ENCODE data around the gene SPEN.
"Not testable (repeated sequence)": the region's sequence is repeated elsewhere in the genome, so short reads cannot be mapped to it uniquely, and the experiment has no call there.

The SPEN gene

GRCh38 chr1:15962176-15962575 lies 114.7 kb downstream of the SPEN start:
- DNase-seq (ENCODE audit: low read depth, low spot score), result no peak

- no peak for DNase-seq (ENCODE audit: low read depth, low spot score)
Observed at GRCh38 chr1:15962671-15963362, 115.3 kb downstream of the SPEN start.

DNA sequence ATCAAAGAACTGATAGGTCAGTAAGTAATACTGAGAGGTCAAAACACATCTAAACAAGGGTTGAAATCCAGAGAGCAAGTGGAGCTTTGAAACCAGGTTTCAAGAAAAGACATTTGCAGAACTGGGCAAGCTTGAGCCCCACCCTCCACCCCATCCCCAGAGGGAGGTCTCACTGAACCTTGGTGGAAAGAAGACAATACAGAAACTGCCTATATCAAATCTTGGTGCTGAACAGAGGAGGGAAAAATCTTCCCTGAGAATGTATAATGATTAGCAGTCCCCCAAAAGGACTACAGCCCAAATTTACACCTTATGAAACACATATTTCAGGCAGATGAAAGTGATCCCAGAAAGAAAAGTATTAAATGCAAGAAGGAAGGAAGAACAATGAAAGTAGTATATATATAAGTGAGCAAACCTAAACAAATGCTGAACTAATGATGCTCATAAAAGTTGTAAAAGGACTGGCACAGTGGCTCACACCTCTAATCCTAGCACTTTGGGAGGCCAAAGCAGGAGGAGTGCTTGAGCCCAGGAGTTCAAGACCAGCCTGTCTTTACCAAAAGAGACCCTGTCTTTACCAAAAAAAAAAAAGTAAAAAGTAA lies 116.0 kb downstream of the SPEN start:
- DNase-seq (ENCODE audit: low read depth, low spot score), result no peak

- DNase-seq (ENCODE audit: low read depth, low spot score), result no peak
Observed at GRCh38 chr1:15963968-15964648, 116.6 kb downstream of the SPEN start.

DNA sequence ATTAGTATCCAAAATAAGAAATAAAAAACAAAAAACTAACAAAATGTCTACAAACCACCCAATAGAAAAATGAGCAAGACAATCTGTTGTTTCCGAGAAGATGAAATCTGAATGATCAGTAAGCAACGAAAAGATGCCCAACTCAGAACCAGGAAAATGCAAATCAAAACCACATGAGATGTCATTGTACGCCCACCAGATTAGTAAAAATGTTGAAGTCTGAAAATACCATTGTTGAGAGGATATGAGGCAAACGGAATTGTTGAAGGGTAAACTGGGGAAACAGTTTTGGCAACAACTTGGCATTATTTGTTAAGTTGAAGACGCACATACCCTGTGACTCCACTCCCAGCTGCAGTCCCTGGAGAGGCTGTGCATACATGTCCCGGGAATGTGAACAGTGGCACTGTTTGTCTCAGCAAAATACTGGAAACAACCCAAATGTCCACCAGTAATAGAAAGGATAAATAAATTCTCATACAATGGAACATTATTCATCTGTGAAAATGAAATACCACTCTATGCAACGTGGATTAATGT lies 117.8 kb downstream of the SPEN start:
- DNase-seq (ENCODE audit: low read depth, low spot score), result no peak

DNA sequence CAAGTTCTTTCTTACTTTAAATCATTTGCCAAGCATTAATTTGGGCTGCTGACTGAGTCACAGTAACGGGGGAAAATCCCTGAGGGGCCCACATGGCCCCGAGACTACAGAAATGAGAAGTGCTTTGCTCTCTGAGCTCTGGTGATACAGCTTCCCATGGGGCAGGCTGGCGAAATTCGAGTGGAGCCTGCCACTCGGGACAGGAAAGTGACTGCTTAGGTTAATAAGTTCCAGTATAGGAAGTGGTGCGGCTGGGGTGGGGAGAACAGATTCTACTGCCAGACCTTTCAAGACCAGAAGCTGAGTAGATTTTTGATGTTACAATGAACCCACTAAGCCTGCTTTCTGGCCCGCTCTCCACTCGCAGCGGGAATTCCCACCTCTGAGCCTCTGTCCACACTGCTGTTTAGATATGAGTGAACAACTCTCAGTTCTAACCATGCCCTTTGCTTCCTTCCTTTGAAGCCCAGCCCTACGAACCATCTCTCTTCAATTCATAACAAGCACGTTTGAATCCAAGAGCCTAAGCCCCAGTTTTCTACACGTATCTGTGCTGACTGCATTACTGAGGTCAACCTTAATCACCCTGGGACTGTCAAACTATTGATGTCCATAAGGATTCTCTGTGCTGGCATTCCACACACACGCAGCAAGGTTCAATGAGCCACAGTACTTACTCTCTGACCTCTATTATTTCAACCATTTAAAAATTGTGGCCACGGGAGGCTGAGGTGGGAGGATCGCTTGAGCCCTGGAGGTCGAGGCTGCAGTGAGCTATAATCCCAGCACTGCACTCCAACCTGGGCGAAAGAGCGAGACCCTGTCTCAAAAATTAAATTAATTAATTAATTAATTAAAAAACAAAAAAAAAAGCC lies 118.8 kb downstream of the SPEN start:
- peak; percentile 61 for DNase-seq (ENCODE audit: low read depth, low spot score)

DNA sequence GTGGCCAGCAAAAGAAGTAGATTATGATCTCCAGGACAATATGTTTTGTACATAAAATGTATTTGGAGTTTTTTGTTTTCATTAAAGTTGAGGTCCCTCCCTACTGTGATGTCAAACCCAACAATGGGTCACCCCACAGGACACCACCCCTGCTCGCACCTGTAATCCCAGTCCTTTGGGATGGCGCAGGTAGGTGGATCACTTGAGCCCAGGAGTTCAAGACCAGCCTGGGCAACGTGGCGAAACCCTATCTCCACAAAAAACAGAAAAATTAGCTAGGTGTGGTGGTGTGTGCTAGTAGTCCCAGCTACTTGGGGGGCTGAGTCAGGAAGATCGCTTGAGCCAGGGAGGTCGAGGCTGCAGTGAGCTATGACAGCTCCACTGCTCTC lies 119.4 kb downstream of the SPEN start:
- DNase-seq (ENCODE audit: low read depth, low spot score), result no peak

GRCh38 chr1:15968172-15968571 lies 120.7 kb downstream of the SPEN start:
- DNase-seq (ENCODE audit: low read depth, low spot score), result no peak

GRCh38 chr1:15969321-15969880 lies 121.9 kb downstream of the SPEN start:
- DNase-seq (ENCODE audit: low read depth, low spot score), result no peak

DNA sequence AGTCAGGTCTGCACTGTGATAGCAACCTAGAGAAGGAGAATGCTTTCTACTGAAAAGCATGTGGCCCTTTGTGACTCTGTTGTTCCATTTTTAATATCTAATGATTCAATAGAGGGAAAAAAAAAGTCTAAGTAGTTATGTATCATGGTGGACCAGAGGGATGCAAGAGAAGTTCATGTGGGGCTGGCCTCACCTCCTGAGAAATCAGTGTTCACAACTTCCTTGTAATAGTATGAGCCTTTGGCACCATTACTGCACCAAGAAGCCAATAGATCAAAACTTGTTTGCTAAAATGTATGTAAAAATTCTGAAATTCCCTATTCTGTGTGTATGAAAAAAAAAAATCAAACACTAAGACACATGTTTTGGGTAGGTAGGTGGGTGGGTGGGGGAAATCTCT lies 123.4 kb downstream of the SPEN start:
- no peak for DNase-seq (ENCODE audit: low read depth, low spot score)

DNA sequence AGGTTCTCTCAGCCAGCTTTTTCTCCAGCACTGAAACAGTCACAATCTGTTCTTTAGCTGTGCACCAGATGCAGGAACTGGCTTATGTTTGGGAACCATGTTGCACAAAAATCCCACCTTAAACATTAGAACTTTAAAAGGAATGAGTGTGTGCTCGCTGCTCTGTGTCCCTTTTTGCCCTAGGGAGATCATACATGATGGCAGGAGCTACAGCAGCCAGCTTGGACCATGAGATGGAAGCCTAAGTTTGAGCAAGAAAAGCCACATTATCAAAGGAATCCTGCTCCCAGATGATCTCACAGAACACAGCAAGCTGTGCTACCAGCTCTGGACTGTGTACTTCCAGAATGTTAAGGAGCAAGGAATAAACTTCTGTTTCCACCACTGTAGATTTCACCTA lies 124.9 kb downstream of the SPEN start:
- DNase-seq (ENCODE audit: low read depth, low spot score), result no peak

- DNase-seq (ENCODE audit: low read depth, low spot score), result no peak
Observed at GRCh38 chr1:15973772-15974171, 126.3 kb downstream of the SPEN start.

DNA sequence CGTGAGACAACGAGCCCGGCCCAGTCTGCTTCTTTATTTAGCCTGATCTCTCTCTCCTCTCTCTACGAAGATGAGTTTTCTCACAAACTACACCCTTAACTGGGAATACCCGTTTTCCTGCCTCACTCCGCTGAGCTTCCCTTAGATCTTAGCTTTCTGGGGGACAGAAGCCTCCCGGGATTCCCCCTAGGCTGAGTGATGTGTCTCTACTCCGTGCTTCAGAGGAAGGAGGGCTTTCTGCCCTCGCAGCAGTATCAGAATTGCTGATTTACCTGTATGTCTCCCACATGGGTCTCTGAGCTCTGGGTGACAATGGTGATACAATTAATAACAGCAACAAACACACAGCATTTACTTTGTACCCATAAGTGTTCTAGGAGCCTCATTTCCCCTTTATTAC lies 127.3 kb downstream of the SPEN start:
- no peak for DNase-seq (ENCODE audit: low read depth, low spot score)

DNA sequence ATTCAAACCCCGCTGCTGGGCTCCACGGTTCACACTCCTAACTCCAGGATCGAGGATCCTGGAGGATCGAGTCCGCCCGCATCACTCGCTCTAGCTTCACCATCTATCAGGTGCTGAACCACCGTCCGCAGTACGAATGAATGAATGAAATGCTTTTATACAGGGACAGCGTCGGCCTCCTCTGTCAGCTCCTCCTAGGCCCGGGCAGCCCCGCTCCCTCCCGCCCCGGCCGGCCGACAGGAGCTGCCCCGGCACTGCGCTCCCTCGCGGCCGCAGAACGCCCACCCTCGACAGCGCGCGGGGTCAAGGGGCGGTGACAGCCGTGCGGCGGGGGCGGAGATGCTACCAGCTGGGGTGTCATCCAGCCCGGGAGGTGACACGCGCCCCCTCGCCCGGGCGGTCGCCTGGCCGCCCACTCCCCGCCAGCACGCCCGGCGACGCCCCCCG lies 127.9 kb downstream of the SPEN start:
- peak; percentile 42 for DNase-seq (ENCODE audit: low read depth, low spot score)

DNA sequence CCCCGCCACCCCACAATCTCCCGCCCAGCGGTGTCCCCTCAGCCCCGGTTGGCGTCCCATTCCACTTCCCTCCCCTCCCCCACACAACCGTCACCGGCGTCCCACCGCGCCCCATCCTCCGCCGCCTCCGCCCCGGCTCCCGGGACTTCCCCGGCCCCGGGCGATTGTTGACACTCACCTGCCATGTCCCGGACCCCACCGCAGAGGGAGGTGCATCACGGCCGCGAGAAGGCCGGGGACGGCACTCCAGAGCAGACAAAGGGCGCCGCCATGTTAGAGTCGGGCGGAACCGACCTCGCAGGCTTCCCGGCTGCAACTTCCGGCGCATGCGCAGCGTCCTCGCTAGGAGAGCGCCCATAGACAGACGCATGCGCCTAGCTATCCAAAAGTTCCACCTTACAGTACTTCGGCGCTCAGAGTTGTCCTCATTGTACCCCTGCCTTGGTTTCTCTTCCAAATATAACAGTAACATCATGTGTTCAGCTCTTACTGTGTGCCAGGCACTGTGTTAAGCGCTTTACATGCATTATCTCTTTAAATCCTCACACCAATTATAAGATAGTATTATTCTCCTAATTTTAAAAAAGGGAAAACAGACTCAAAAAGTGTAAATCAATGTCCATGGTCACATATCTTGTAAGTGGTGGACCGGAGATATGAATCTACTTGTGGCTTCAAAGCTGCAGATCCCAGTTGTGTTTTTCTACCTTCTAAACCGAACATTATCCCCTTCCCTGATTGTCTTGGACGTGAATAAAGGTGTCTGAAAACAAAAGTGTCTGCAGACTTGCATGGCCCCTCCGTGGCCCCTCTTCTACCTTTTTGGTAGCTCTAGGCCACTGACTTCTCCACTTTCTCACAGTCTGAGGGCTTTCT lies 128.5 kb downstream of the SPEN start, which contains the start of gene ZBTB17:
TSS of gene ZBTB17 (minus strand) at position 297 of the 876 bp plus-strand sequence. CDS start 27,606 bp downstream, outside the sequence.
- peak; percentile 89 for DNase-seq (ENCODE audit: low read depth, low spot score)

DNA sequence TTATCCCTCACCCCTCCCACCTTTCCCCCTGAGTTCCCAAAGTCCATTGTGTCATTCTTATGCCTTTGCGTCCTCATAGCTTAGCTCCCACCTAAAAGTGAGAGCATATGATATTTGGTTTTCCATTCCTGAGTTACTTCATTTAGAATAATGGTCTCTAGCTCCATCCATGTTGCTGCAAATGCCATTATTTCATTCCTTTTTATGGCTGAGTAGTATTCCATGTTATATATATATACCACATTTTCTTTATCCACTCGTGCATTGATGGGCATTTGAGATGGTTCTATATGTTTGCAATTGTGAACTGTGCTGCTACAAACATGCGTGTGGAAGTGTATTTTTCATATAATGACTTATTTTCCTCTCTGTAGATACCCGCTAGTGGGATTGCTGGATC lies 130.4 kb downstream of the SPEN start:
- not testable (repeated sequence) for DNase-seq (ENCODE audit: low read depth, low spot score)

DNA sequence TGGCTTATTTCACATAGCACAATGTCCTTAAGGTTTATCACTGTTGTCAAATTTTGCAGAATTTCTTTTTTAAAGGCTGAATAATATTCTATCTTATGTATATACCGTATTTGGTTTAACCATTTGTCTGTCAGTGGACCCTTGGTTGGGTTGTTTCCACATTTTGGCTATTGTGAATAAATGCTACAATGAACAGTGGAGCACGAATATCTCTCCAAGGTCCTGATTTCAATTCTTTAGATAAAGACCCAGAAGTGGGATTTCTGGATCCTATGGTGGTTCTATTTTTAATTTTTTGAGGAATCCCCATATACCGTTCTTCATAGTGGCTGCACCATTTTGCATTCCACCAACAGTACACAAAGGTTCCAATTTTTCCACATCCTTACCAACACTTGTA lies 134.2 kb downstream of the SPEN start:
- no peak for DNase-seq (ENCODE audit: low read depth, low spot score)

DNA sequence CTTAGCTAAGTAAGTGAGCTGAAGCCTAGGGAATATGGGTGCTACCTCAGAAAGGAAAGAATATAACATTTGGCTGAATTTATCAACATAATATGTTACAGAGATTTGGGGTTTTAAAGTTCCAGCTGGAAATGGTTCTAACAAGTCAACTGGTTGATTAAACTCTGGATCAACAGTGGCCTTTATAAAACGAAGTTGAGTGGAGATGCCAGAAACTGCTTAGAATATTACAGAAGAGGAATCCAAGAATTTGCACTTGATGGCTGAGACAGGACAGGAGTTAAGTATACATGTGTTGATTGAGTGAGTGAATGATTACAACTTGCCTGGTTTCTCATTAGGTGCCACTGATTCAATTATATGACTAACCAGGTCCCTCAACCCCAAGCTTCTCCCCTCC lies 135.8 kb downstream of the SPEN start:
- DNase-seq (ENCODE audit: low read depth, low spot score), result no peak

GRCh38 chr1:15985611-15986297 lies 138.2 kb downstream of the SPEN start:
- no peak for DNase-seq (ENCODE audit: low read depth, low spot score)
